ENCODE data around the gene TMEM95.
"Not testable (repeated sequence)": the region's sequence is repeated elsewhere in the genome, so short reads cannot be mapped to it uniquely, and the experiment has no call there.

Gene TMEM95

GRCh38 chr17:7367083-7367482, 12.1 kb downstream of the TMEM95 start:
- TF ChIP-seq, protein P1, sequence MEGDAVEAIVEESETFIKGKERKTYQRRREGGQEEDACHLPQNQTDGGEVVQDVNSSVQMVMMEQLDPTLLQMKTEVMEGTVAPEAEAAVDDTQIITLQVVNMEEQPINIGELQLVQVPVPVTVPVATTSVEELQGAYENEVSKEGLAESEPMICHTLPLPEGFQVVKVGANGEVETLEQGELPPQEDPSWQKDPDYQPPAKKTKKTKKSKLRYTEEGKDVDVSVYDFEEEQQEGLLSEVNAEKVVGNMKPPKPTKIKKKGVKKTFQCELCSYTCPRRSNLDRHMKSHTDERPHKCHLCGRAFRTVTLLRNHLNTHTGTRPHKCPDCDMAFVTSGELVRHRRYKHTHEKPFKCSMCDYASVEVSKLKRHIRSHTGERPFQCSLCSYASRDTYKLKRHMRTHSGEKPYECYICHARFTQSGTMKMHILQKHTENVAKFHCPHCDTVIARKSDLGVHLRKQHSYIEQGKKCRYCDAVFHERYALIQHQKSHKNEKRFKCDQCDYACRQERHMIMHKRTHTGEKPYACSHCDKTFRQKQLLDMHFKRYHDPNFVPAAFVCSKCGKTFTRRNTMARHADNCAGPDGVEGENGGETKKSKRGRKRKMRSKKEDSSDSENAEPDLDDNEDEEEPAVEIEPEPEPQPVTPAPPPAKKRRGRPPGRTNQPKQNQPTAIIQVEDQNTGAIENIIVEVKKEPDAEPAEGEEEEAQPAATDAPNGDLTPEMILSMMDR (IDR thresholded peaks at IDR 0.05; ENCODE audit: insufficient read depth, low read length, poor library complexity, severe bottlenecking) = no peak
- H3K4me3 ChIP-seq (replicated peaks; ENCODE audit: low read depth, low read length) = no peak overlapping the region
- H3K27me3 ChIP-seq (replicated peaks; ENCODE audit: control insufficient read depth, insufficient read depth, low read length) = no peaks in the 10 kb centered on the region
- DNase-seq (ENCODE audit: extremely low read depth, insufficient read length) = no peak
- no peaks in the 10 kb centered on the region for H3K36me3 ChIP-seq (ENCODE audit: control insufficient read depth, insufficient read depth, low read length)

DNA sequence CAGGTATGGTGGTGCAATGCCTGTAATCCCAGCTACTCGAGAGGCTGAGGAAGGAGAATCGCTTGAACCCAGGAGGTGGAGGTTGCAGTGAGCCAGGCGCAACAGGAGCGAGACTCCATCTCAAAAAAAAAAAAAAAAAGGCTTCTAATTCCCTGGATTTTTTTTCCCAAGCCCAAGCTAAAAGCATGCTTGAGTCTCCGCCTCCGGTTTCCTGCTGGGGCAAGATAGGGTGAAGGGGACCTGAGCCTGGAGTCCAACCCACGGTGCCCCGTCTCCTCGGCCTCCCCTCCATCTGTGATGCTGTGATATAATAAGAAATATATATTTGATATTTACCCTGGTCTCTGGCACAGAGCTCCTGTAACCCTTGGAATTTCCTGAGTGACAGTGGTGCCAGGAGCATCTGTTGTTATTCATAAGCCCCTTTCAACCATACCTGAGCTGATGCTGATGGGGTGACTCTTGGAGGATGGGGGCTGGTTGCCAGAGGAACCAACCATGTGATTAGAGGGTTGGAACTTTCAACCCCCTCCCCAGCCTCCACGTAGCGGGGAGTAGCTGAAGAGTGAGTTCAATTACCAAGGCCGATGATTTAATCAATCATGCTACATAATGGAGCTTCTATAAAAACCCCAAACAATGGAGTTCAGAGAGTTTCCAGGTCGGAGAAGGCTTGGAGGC, 13.1 kb downstream of the TMEM95 start:
- H3K4me3 ChIP-seq (replicated peaks; ENCODE audit: low read depth, low read length) = no peak overlapping the region
- no peak for DNase-seq (ENCODE audit: extremely low read depth, insufficient read length)
- no peaks in the 10 kb centered on the region for H3K36me3 ChIP-seq (ENCODE audit: control insufficient read depth, insufficient read depth, low read length)
- TF ChIP-seq, protein P1 (IDR thresholded peaks at IDR 0.05; ENCODE audit: insufficient read depth, low read length, poor library complexity, severe bottlenecking) = no peak
- H3K27me3 ChIP-seq (replicated peaks; ENCODE audit: control insufficient read depth, insufficient read depth, low read length) = no peaks in the 10 kb centered on the region

DNA sequence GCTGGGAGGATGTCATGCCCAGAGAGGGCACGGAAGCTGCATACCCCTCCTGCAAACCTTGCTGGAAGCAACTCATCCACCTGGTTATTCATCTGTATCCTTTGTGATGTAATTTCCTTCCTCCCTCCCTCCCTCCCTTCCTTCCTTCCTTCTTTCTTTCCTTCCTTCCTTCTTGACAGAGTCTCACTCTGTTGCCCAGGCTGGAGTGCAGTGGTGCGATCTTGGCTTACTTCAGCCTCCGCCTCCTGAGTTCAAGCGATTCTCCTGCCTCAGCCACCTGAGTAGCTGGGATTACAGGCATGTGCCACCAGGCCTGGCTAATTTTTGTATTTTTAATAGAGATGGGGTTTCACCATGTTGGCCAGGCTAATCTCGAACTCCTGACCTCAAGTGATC, 13.6 kb downstream of the TMEM95 start:
- H3K36me3 ChIP-seq (ENCODE audit: control insufficient read depth, insufficient read depth, low read length); H3K27me3 ChIP-seq (replicated peaks; ENCODE audit: control insufficient read depth, insufficient read depth, low read length); H3K4me3 ChIP-seq (replicated peaks; ENCODE audit: low read depth, low read length); DNase-seq (ENCODE audit: extremely low read depth, insufficient read length): not testable (repeated sequence)

DNA sequence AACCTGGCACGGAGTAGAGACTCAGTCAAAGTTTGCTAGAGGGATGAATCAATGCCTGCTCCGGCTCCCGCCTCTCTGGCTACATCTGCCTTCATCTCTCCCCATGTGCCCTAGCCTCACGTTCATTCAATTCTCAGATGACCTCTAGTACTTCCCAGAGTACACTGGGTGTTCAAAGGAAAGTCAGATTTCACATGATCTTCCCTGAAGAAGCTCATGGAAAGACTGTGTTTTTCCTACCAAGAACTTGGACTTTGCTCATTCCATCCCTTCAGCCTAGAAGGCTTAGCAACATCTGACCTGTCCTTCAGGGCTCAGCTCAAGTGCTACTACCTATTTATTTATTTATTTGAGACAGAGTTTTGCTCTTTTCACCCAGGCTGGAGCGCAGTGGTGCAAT, 14.9 kb downstream of the TMEM95 start:
- TF ChIP-seq, protein P1 (IDR thresholded peaks at IDR 0.05; ENCODE audit: insufficient read depth, low read length, poor library complexity, severe bottlenecking) = no peak
- no peak for DNase-seq (ENCODE audit: extremely low read depth, insufficient read length)
- H3K27me3 ChIP-seq (replicated peaks; ENCODE audit: control insufficient read depth, insufficient read depth, low read length) = no peaks in the 10 kb centered on the region
- no peak overlapping the region for H3K4me3 ChIP-seq (replicated peaks; ENCODE audit: low read depth, low read length)
- no peaks in the 10 kb centered on the region for H3K36me3 ChIP-seq (ENCODE audit: control insufficient read depth, insufficient read depth, low read length)

DNA sequence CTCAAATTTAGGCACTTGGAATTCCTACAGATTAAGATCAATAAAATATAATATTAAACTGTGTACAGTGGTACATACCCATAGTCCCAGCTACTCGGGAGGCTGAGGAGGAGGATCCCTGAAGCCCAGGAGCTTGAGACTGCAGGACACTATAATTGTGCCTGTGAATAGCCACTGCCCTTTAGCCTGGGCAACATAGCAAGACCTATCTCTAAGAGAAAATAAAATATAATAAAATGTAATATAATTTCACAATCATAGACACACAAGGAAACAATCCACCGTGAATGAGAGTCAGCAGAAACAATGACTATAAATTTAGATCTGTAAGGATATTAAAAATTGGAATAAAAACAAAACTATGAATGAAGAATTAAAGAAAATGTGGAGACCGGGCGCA, 15.9 kb downstream of the TMEM95 start:
- no peak overlapping the region for H3K4me3 ChIP-seq (replicated peaks; ENCODE audit: low read depth, low read length)
- no peaks in the 10 kb centered on the region for H3K36me3 ChIP-seq (ENCODE audit: control insufficient read depth, insufficient read depth, low read length)
- H3K27me3 ChIP-seq (replicated peaks; ENCODE audit: control insufficient read depth, insufficient read depth, low read length) = no peaks in the 10 kb centered on the region
- TF ChIP-seq, protein P1 (IDR thresholded peaks at IDR 0.05; ENCODE audit: insufficient read depth, low read length, poor library complexity, severe bottlenecking) = no peak
- no peak for DNase-seq (ENCODE audit: extremely low read depth, insufficient read length)

GRCh38 chr17:7374353-7374752, 19.4 kb downstream of the TMEM95 start:
- H3K4me3 ChIP-seq (replicated peaks; ENCODE audit: low read depth, low read length) = no peak overlapping the region
- H3K27me3 ChIP-seq (replicated peaks; ENCODE audit: control insufficient read depth, insufficient read depth, low read length) = no peaks in the 10 kb centered on the region
- no peak for DNase-seq (ENCODE audit: extremely low read depth, insufficient read length)
- H3K36me3 ChIP-seq (ENCODE audit: control insufficient read depth, insufficient read depth, low read length) = no peaks in the 10 kb centered on the region
- TF ChIP-seq, protein P1 (IDR thresholded peaks at IDR 0.05; ENCODE audit: insufficient read depth, low read length, poor library complexity, severe bottlenecking) = no peak

Data from GM06990 (cell line).